HG02571 (cell line): ENCODE results near the gene TEKTIP1.
"Not testable (repeated sequence)": the region's sequence is repeated elsewhere in the genome, so short reads cannot be mapped to it uniquely, and the experiment has no call there.

ENCODE experiments used
- ATAC-seq: cut with Tn5 transposase; IDR thresholded peaks from one replicate; pipeline ENCODE4 v1.9.1; 2021; ENCODE audit warnings: mild to moderate bottlenecking, moderate library complexity; ENCODE audit not compliant: unreplicated experiment

The TEKTIP1 gene

GRCh38 chr19:3556423-3556977, 17.5 kb downstream of the TEKTIP1 start:
- no peak for ATAC-seq

GRCh38 chr19:3556978-3557460, 18.0 kb downstream of the TEKTIP1 start:
- ATAC-seq, result peak; percentile 8

GRCh38 chr19:3557461-3558248, 18.7 kb downstream of the TEKTIP1 start, which contains the start of gene MFSD12:
Gene MFSD12 (minus strand): TSS chr19:3557586. CDS start chr19:3557403, 183 bp downstream.
- ATAC-seq, result peak; percentile 85

GRCh38 chr19:3563709-3564524, 24.9 kb downstream of the TEKTIP1 start:
- no peak for ATAC-seq

- no peak for ATAC-seq
These were observed 26.2 kb downstream of the TEKTIP1 start for GRCh38 chr19:3565139-3565538.

GRCh38 chr19:3570042-3570441, 31.1 kb downstream of the TEKTIP1 start:
- not testable (repeated sequence) for ATAC-seq

- no peak for ATAC-seq
These were observed 31.6 kb downstream of the TEKTIP1 start for GRCh38 chr19:3570606-3571011.

- peak; percentile 86 for ATAC-seq
These were observed 33.3 kb downstream of the TEKTIP1 start for GRCh38 chr19:3572132-3572854.

GRCh38 chr19:3572855-3573161, 33.8 kb downstream of the TEKTIP1 start, which contains the start of gene HMG20B:
Gene HMG20B (plus strand): TSS chr19:3572944. CDS start chr19:3573310, 366 bp downstream.
- no peak for ATAC-seq

- ATAC-seq, result peak; percentile 3
These were observed 34.3 kb downstream of the TEKTIP1 start for GRCh38 chr19:3573162-3573857.

GRCh38 chr19:3573858-3574637, 35.1 kb downstream of the TEKTIP1 start:
- ATAC-seq, result no peak

GRCh38 chr19:3575260-3575741, 36.3 kb downstream of the TEKTIP1 start:
- no peak for ATAC-seq

GRCh38 chr19:3575949-3576673, 37.1 kb downstream of the TEKTIP1 start:
- ATAC-seq, result no peak

- ATAC-seq, result no peak
These were observed 37.9 kb downstream of the TEKTIP1 start for GRCh38 chr19:3576696-3577443.

- no peak for ATAC-seq
These were observed 38.9 kb downstream of the TEKTIP1 start for GRCh38 chr19:3577723-3578344.

- no peak for ATAC-seq
These were observed 39.4 kb downstream of the TEKTIP1 start for GRCh38 chr19:3578390-3578789.

GRCh38 chr19:3580156-3580934, 41.4 kb downstream of the TEKTIP1 start:
- no peak for ATAC-seq
